GM23248 (cell line): ENCODE data around the gene RNF145. TPM values are rescaled to one million over a fixed set of nuclear protein-coding genes. Genes with fewer than 3 reads are reported as not detected.

Experiments used
- DNase-seq: peaks from one replicate; pipeline ENCODE4 v3.0.0-alpha.2; 2015
- H2AFZ ChIP-seq: fragments of 200-600 bp; sonication (generic); 2 replicates; pipeline ENCODE4 v1.6.1; 2016; ENCODE audit warnings: antibody characterized with exemption
- H3F3A ChIP-seq: fragments of 200-600 bp; sonication (generic); 2 replicates; pipeline ENCODE4 v1.6.1; 2016; ENCODE audit warnings: mild to moderate bottlenecking, antibody characterized with exemption, mixed run types; ENCODE audit not compliant: insufficient read depth
- H3K27ac ChIP-seq: fragments of 200-600 bp; sonication (generic); 2 replicates; pipeline ENCODE4 v1.5.1; 2016; ENCODE audit warnings: mild to moderate bottlenecking
- H3K27me3 ChIP-seq: fragments of 200-600 bp; sonication (generic); replicated peaks from 2 replicates; pipeline ENCODE4 v1.6.1; 2016; ENCODE audit warnings: mild to moderate bottlenecking; ENCODE audit not compliant: insufficient read depth
- H3K36me3 ChIP-seq: fragments of 200-600 bp; sonication (generic); 2 replicates; pipeline ENCODE4 v1.6.1; 2016; ENCODE audit warnings: low read depth, mild to moderate bottlenecking
- H3K4me1 ChIP-seq: fragments of 200-600 bp; sonication (generic); 2 replicates; pipeline ENCODE4 v1.6.1; 2016; ENCODE audit warnings: mild to moderate bottlenecking; ENCODE audit not compliant: insufficient read depth
- H3K4me2 ChIP-seq: fragments of 200-600 bp; sonication (generic); one replicate; pipeline ENCODE4 v1.6.1; 2016; ENCODE audit warnings: mild to moderate bottlenecking; ENCODE audit not compliant: unreplicated experiment
- H3K4me3 ChIP-seq: fragments of 200-600 bp; sonication (generic); 2 replicates; pipeline ENCODE4 v1.5.1; 2016; ENCODE audit warnings: mild to moderate bottlenecking
- H3K79me2 ChIP-seq: fragments of 200-600 bp; sonication (generic); 2 replicates; pipeline ENCODE4 v1.6.1; 2016; ENCODE audit warnings: mild to moderate bottlenecking; ENCODE audit not compliant: insufficient read depth
- H3K9ac ChIP-seq: fragments of 200-600 bp; sonication (generic); 2 replicates; pipeline ENCODE4 v1.6.1; 2016; ENCODE audit warnings: mild to moderate bottlenecking
- H3K9me2 ChIP-seq: fragments of 200-600 bp; sonication (generic); 2 replicates; pipeline ENCODE4 v1.6.1; 2016; ENCODE audit warnings: mixed run types, mild to moderate bottlenecking, moderate library complexity; ENCODE audit not compliant: insufficient read depth
- H3K9me3 ChIP-seq: fragments of 200-600 bp; sonication (generic); one replicate; pipeline ENCODE4 v1.6.1; 2017; ENCODE audit warnings: low read depth
- H4K20me1 ChIP-seq: fragments of 200-600 bp; sonication (generic); 2 replicates; pipeline ENCODE4 v1.6.0; 2016; ENCODE audit not compliant: insufficient read depth
- EZH2 ChIP-seq: fragments of 200-600 bp; sonication (generic); IDR thresholded peaks from 2 replicates; pipeline ENCODE4 v1.6.1; 2018; ENCODE audit warnings: antibody characterized with exemption, mild to moderate bottlenecking; ENCODE audit not compliant: insufficient read depth, poor library complexity, severe bottlenecking
- EZH2phosphoT487 ChIP-seq: fragments of 200-600 bp; sonication (generic); IDR thresholded peaks from 2 replicates; pipeline ENCODE4 v1.6.1; 2018; ENCODE audit warnings: antibody characterized with exemption, moderate library complexity, mild to moderate bottlenecking, low read depth; ENCODE audit not compliant: insufficient read depth
- WGBS, 2 experiments: methylation state at CpG; one replicate each; pipeline ENCODE4 v1.1.6; 2015 to 2017; ENCODE audit warnings: low lambda C conversion rate in 2 of 2, low coverage in 1 of 2; ENCODE audit errors: missing lambda C conversion rate in 2 of 2; 5-methylcytosine and 5-hydroxymethylcytosine counted together
- in situ Hi-C: fragments of 300-500 bp; cut with MboI; formaldehyde crosslinking; loops from 2 replicates; pipeline ENCODE4 v1.15.0; 2020
- polyA plus RNA-seq: library from polyadenylated mRNA; unstranded; fragments of >200 nt; fragmentation: Nextera tagmentation; extraction: Ambion mirVana; gene quantifications from 2 replicates; pipeline ENCODE4 v1.2.1, GENCODE V29; 2016
- total RNA-seq: library from RNA; depleted of rRNA; stranded (reverse); fragments of >200 nt; shearing (Covaris generic); gene quantifications from 2 replicates; pipeline ENCODE4 v1.2.3, GENCODE V29; 2014

Gene RNF145
- total and polyA plus RNA-seq, 2 experiments from 2014 or later, result 9.2 to 38.7 TPM

GRCh38 chr5:159130871-159131270, 78.5 kb downstream of the RNF145 start:
- Histone ChIP-seq H4K20me1 (no peaks in the 10 kb centered on the region), H3K36me3 (no peaks in the 10 kb centered on the region), H3K9ac (no peak overlapping the region), H3K4me3 (no peak overlapping the region), H3F3A (peaks cover 11% of the 10 kb centered on the region; the same call in 1 of the 2 replicates), H3K9me2 (no peaks in the 10 kb centered on the region), H3K4me2 (no peak overlapping the region), H3K27me3 (no peaks in the 10 kb centered on the region), H3K27ac (no peak overlapping the region), H2AFZ (no peak overlapping the region), H3K79me2 (no peaks in the 10 kb centered on the region), H3K9me3 (no peaks in the 10 kb centered on the region), H3K4me1 (peaks cover 11% of the 10 kb centered on the region)
- no peak for DNase-seq
- no peak for TF ChIP-seq EZH2phosphoT487
- TF ChIP-seq EZH2, result no peak
- in situ Hi-C loops, result loop anchor here (25.0 kb wide), 1 partner anchor 1319 kb away; no protein-coding TSS in a partner anchor
- WGBS, 2 experiments, result 55 to 65% methylated on average over 3 of the region's 3 CpGs

GRCh38 chr5:159128070-159128541, 81.2 kb downstream of the RNF145 start:
- 0 out of 2 replicates have a peak, but pooled peaks cover 7% of the 10 kb centered on the region for H3F3A ChIP-seq
- no peak overlapping the region for H3K4me3 ChIP-seq
- H3K36me3 ChIP-seq, result no peaks in the 10 kb centered on the region
- no peak overlapping the region for H3K9ac ChIP-seq
- no peak overlapping the region for H3K27ac ChIP-seq
- no peak overlapping the region for H2AFZ ChIP-seq
- no peaks in the 10 kb centered on the region for H3K9me3 ChIP-seq
- no peak overlapping the region for H3K4me2 ChIP-seq
- 95 to 96% methylated on average over 6 of the region's 6 CpGs for WGBS, 2 experiments
- peaks cover 7% of the 10 kb centered on the region for H3K4me1 ChIP-seq
- no peaks in the 10 kb centered on the region for H4K20me1 ChIP-seq
- DNase-seq, result no peak
- no peaks in the 10 kb centered on the region for H3K27me3 ChIP-seq
- H3K9me2 ChIP-seq, result no peaks in the 10 kb centered on the region
- TF ChIP-seq EZH2 (no peak), EZH2phosphoT487 (no peak)
- no peaks in the 10 kb centered on the region for H3K79me2 ChIP-seq
- in situ Hi-C loops, result loop anchor here (25.0 kb wide), 1 partner anchor 1316 kb away; no protein-coding TSS in a partner anchor

GRCh38 chr5:159123700-159124099, 85.7 kb downstream of the RNF145 start:
- Histone ChIP-seq H3K9ac (no peak overlapping the region), H3K4me3 (no peak overlapping the region), H3K36me3 (no peaks in the 10 kb centered on the region), H4K20me1 (no peaks in the 10 kb centered on the region), H3K27me3 (no peaks in the 10 kb centered on the region), H3K9me3 (no peaks in the 10 kb centered on the region), H3K27ac (no peak overlapping the region), H2AFZ (no peak overlapping the region), H3K9me2 (no peaks in the 10 kb centered on the region), H3K4me2 (no peak overlapping the region), H3F3A (no peaks in the 10 kb centered on the region), H3K79me2 (no peaks in the 10 kb centered on the region), H3K4me1 (no peaks in the 10 kb centered on the region)
- WGBS, 2 experiments, result 89 to 97% methylated on average over 3 of the region's 3 CpGs
- in situ Hi-C loops, result loop anchor here (25.0 kb wide), 1 partner anchor 1111 kb away; no protein-coding TSS in a partner anchor
- DNase-seq, result no peak
- TF ChIP-seq EZH2phosphoT487 (no peak), EZH2 (no peak)

GRCh38 chr5:159123189-159123588, 86.2 kb downstream of the RNF145 start:
- no peaks in the 10 kb centered on the region for H3K36me3 ChIP-seq
- TF ChIP-seq EZH2phosphoT487, result no peak
- no peak for TF ChIP-seq EZH2
- no peak overlapping the region for H3K9ac ChIP-seq
- in situ Hi-C loops, result loop anchor here (25.0 kb wide), 1 partner anchor 1111 kb away; no protein-coding TSS in a partner anchor
- H3K4me1 ChIP-seq, result no peaks in the 10 kb centered on the region
- no peaks in the 10 kb centered on the region for H3K79me2 ChIP-seq
- no peak overlapping the region for H3K4me2 ChIP-seq
- no peaks in the 10 kb centered on the region for H3K27me3 ChIP-seq
- no peak overlapping the region for H2AFZ ChIP-seq
- no peak for DNase-seq
- no peak overlapping the region for H3K4me3 ChIP-seq
- H3K9me3 ChIP-seq, result no peaks in the 10 kb centered on the region
- no peaks in the 10 kb centered on the region for H3K9me2 ChIP-seq
- H4K20me1 ChIP-seq, result no peaks in the 10 kb centered on the region
- no peak overlapping the region for H3K27ac ChIP-seq
- H3F3A ChIP-seq, result no peaks in the 10 kb centered on the region
- WGBS, 2 experiments, result 63 to 79% methylated on average over 2 of the region's 2 CpGs
